HepG2 (cell line): ENCODE results near the gene RBM44. TPM values are rescaled to one million over a fixed set of nuclear protein-coding genes. Genes with fewer than 3 reads are reported as not detected.
A peak's percentile ranks its signal among the peaks of the same experiment; 100 is the strongest.

Experiments used
- HMG20A ChIP-seq: IDR thresholded peaks from 2 replicates; pipeline ENCODE4 v1.6.1; 2016; ENCODE audit warnings: borderline replicate concordance
- KDM5A ChIP-seq: fragments of 200-600 bp; sonication (generic); IDR thresholded peaks from 2 replicates; pipeline ENCODE4 v1.7.0; 2018; ENCODE audit warnings: antibody characterized with exemption, mild to moderate bottlenecking, low read length, borderline replicate concordance
- MBD4 ChIP-seq: IDR thresholded peaks from 2 replicates; pipeline ENCODE4 v1.6.1; 2012; ENCODE audit warnings: low read length, inconsistent platforms, borderline replicate concordance
- MIXL1 ChIP-seq: IDR thresholded peaks from 2 replicates; pipeline ENCODE4 v1.6.1; 2016
- MTA1 ChIP-seq: sonication (generic); formaldehyde crosslinking; IDR thresholded peaks from 2 replicates; pipeline ENCODE4 v1.4.0; 2020; ENCODE audit warnings: missing genetic modification reagents, mild to moderate bottlenecking, borderline replicate concordance
- MYC ChIP-seq: sonication (generic); formaldehyde crosslinking; IDR thresholded peaks from 2 replicates; pipeline ENCODE4 v1.9.0; 2021; ENCODE audit warnings: missing genetic modification reagents, borderline replicate concordance
- NR2C2 ChIP-seq: sonication (generic); formaldehyde crosslinking; IDR thresholded peaks from 2 replicates; pipeline ENCODE4 v1.4.0; 2020; ENCODE audit warnings: missing genetic modification reagents, mild to moderate bottlenecking, moderate library complexity, borderline replicate concordance
- PCBP2 ChIP-seq: fragments of 200-400 bp; formaldehyde crosslinking; optimal IDR thresholded peaks from 2 replicates; pipeline ENCODE3; 2018; ENCODE audit warnings: low read length, low read depth; ENCODE audit not compliant: poor library complexity, severe bottlenecking
- PHF20 ChIP-seq: sonication (generic); formaldehyde crosslinking; IDR thresholded peaks from 2 replicates; pipeline ENCODE4 v1.5.0; 2020; ENCODE audit warnings: mild to moderate bottlenecking, missing genetic modification reagents
- PHF21A ChIP-seq: sonication (generic); formaldehyde crosslinking; IDR thresholded peaks from 2 replicates; pipeline ENCODE4 v1.5.0; 2020; ENCODE audit warnings: mild to moderate bottlenecking, missing genetic modification reagents
- SIX4 ChIP-seq: sonication (generic); formaldehyde crosslinking; IDR thresholded peaks from 2 replicates; pipeline ENCODE4 v1.4.0; 2020; ENCODE audit warnings: missing genetic modification reagents
- ZBTB1 ChIP-seq: sonication (generic); formaldehyde crosslinking; IDR thresholded peaks from 2 replicates; pipeline ENCODE4 v1.4.0; 2020; ENCODE audit warnings: missing genetic modification reagents, borderline replicate concordance
- ZNF317 ChIP-seq: sonication (generic); formaldehyde crosslinking; IDR thresholded peaks from 2 replicates; pipeline ENCODE4 v1.5.0; 2020; ENCODE audit warnings: mild to moderate bottlenecking, missing genetic modification reagents
- ZNF451 ChIP-seq: sonication (generic); formaldehyde crosslinking; IDR thresholded peaks from 2 replicates; pipeline ENCODE4 v1.5.0; 2020; ENCODE audit warnings: mild to moderate bottlenecking, missing genetic modification reagents
- ZNF672 ChIP-seq: sonication (generic); formaldehyde crosslinking; IDR thresholded peaks from 2 replicates; pipeline ENCODE4 v1.8.1; 2022; ENCODE audit warnings: missing genetic modification reagents
- polyA plus RNA-seq, 8 experiments: library from polyadenylated mRNA; depleted of rRNA in 3 of 8; stranded (reverse) in 7 of 8; unstranded in 1 of 8; fragments of >200 nt; fragmentation: Illumina TruSeq in 4 of 8; extraction: Trizol in 4 of 8; gene quantifications; 2 replicates each; pipeline versions ENCODE4 v1.2.1 to v1.2.3, GENCODE V29; 2011 to 2016; ENCODE audit warnings: low read depth in 4 of 8, missing spikeins in 1 of 8, mixed read lengths in 1 of 8; ENCODE audit not compliant: insufficient read depth in 1 of 8
- total RNA-seq, 5 experiments: library from RNA; depleted of rRNA; stranded (reverse); fragments of >200 nt; fragmentation: Illumina TruSeq; extraction: Trizol; gene quantifications; 2 replicates each; pipeline ENCODE4 v1.2.3, GENCODE V29; 2016; ENCODE audit warnings: low read depth in 1 of 5
- TF ChIP-seq, protein P1 (sequence below): sonication (generic); formaldehyde crosslinking; IDR thresholded peaks from 2 replicates; pipeline ENCODE4 v1.5.1; 2020; ENCODE audit warnings: mild to moderate bottlenecking, missing genetic modification reagents, moderate library complexity
- TF ChIP-seq, protein P2 (sequence below): sonication (generic); formaldehyde crosslinking; IDR thresholded peaks from 2 replicates; pipeline ENCODE4 v1.8.1; 2023; ENCODE audit warnings: mild to moderate bottlenecking, missing genetic modification reagents, borderline replicate concordance
- TF ChIP-seq, protein P3 (sequence below): sonication (generic); formaldehyde crosslinking; IDR thresholded peaks from 2 replicates; pipeline ENCODE4 v1.4.0; 2020; ENCODE audit warnings: missing genetic modification reagents, borderline replicate concordance
- TF ChIP-seq, protein P4 (sequence below): sonication (generic); formaldehyde crosslinking; IDR thresholded peaks from 2 replicates; pipeline ENCODE4 v1.4.0; 2020; ENCODE audit warnings: low read depth, mild to moderate bottlenecking, missing genetic modification reagents
- TF ChIP-seq, protein P5 (sequence below): sonication (generic); formaldehyde crosslinking; IDR thresholded peaks from 2 replicates; pipeline ENCODE4 v1.4.0; 2020; ENCODE audit warnings: mild to moderate bottlenecking, missing genetic modification reagents
- TF ChIP-seq, protein P6 (sequence below): sonication (generic); formaldehyde crosslinking; IDR thresholded peaks from 2 replicates; pipeline ENCODE4 v1.4.0; 2020; ENCODE audit warnings: mild to moderate bottlenecking, missing genetic modification reagents

RBM44 gene
- total and polyA plus RNA-seq, 2 of the 13 experiments (the other 11 are each of a cell fraction or from before 2014, with no cell fraction given): 0.13 to 0.50 TPM

DNA sequence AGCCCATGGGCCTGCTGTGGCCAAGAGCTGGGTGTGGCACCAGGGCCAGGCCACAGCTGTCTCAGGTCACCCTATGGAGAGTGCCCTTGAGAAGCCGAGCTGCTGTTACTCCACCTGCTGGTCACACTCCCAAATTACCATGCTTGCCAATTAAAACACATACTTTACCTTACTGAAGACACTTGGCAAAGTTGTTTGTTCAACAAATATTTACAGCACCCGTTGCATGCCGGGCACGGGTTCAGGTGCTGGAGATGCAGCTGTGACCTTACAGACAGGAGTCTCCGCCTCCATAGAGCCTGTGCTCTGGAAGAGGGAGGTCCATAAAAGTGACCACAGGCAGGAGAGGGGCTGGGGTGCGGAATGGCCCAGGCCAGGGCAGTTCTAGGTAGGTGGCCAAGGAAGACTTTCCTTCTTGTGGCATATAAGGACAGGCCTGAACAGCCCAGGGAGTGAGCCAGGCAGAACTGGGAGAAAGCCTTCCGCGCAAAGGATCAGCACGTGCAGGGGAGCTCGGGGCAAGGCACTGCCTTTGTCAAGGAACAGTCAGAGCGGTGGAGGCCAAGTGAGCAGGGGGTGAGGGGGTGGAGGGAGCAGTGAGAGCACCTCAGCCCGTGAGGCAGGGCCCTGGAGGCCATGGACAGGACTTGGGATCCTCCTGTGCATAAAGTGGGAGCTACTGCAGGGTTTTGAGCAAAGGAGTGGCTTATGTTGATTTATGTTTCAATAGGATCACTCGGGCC lies 23.6 kb upstream of the RBM44 start (continued):
- TF ChIP-seq, protein P1, sequence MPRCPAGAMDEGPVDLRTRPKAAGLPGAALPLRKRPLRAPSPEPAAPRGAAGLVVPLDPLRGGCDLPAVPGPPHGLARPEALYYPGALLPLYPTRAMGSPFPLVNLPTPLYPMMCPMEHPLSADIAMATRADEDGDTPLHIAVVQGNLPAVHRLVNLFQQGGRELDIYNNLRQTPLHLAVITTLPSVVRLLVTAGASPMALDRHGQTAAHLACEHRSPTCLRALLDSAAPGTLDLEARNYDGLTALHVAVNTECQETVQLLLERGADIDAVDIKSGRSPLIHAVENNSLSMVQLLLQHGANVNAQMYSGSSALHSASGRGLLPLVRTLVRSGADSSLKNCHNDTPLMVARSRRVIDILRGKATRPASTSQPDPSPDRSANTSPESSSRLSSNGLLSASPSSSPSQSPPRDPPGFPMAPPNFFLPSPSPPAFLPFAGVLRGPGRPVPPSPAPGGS: peak; percentile 31; the same call in 1 of the 2 replicates
- TF ChIP-seq, protein P2, sequence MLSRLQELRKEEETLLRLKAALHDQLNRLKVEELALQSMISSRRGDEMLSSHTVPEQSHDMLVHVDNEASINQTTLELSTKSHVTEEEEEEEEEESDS (CRISPR knock-in tag): no peak
- TF ChIP-seq KDM5A: no peak
- no peak for TF ChIP-seq MBD4
- TF ChIP-seq, protein P3, sequence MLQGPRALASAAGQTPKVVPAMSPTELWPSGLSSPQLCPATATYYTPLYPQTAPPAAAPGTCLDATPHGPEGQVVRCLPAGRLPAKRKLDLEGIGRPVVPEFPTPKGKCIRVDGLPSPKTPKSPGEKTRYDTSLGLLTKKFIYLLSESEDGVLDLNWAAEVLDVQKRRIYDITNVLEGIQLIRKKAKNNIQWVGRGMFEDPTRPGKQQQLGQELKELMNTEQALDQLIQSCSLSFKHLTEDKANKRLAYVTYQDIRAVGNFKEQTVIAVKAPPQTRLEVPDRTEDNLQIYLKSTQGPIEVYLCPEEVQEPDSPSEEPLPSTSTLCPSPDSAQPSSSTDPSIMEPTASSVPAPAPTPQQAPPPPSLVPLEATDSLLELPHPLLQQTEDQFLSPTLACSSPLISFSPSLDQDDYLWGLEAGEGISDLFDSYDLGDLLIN (CRISPR knock-in tag): no peak
- TF ChIP-seq PHF21A (CRISPR knock-in tag): peak; percentile 29; the same call in 1 of the 2 replicates
- peak; percentile 78; the same call in 1 of the 2 replicates for TF ChIP-seq MTA1 (CRISPR knock-in tag)
- no peak for TF ChIP-seq PCBP2
- TF ChIP-seq PHF20 (CRISPR knock-in tag): no peak
- TF ChIP-seq, protein P4, sequence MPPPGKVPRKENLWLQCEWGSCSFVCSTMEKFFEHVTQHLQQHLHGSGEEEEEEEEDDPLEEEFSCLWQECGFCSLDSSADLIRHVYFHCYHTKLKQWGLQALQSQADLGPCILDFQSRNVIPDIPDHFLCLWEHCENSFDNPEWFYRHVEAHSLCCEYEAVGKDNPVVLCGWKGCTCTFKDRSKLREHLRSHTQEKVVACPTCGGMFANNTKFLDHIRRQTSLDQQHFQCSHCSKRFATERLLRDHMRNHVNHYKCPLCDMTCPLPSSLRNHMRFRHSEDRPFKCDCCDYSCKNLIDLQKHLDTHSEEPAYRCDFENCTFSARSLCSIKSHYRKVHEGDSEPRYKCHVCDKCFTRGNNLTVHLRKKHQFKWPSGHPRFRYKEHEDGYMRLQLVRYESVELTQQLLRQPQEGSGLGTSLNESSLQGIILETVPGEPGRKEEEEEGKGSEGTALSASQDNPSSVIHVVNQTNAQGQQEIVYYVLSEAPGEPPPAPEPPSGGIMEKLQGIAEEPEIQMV (CRISPR knock-in tag): no peak
- no peak for TF ChIP-seq ZBTB1 (CRISPR knock-in tag)
- peak; percentile 67; the same call in 1 of the 2 replicates for TF ChIP-seq ZNF451 (CRISPR knock-in tag)
- TF ChIP-seq ZNF317 (CRISPR knock-in tag): no peak
- TF ChIP-seq, protein P5, sequence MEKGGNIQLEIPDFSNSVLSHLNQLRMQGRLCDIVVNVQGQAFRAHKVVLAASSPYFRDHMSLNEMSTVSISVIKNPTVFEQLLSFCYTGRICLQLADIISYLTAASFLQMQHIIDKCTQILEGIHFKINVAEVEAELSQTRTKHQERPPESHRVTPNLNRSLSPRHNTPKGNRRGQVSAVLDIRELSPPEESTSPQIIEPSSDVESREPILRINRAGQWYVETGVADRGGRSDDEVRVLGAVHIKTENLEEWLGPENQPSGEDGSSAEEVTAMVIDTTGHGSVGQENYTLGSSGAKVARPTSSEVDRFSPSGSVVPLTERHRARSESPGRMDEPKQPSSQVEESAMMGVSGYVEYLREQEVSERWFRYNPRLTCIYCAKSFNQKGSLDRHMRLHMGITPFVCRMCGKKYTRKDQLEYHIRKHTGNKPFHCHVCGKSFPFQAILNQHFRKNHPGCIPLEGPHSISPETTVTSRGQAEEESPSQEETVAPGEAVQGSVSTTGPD (CRISPR knock-in tag): no peak
- no peak for TF ChIP-seq HMG20A (CRISPR knock-in tag)
- no peak for TF ChIP-seq ZNF672 (CRISPR knock-in tag)
- peak; percentile 48; the same call in 1 of the 2 replicates for TF ChIP-seq NR2C2 (CRISPR knock-in tag)
- peak; percentile 90; the same call in 1 of the 2 replicates for TF ChIP-seq MIXL1
- TF ChIP-seq, protein P6, sequence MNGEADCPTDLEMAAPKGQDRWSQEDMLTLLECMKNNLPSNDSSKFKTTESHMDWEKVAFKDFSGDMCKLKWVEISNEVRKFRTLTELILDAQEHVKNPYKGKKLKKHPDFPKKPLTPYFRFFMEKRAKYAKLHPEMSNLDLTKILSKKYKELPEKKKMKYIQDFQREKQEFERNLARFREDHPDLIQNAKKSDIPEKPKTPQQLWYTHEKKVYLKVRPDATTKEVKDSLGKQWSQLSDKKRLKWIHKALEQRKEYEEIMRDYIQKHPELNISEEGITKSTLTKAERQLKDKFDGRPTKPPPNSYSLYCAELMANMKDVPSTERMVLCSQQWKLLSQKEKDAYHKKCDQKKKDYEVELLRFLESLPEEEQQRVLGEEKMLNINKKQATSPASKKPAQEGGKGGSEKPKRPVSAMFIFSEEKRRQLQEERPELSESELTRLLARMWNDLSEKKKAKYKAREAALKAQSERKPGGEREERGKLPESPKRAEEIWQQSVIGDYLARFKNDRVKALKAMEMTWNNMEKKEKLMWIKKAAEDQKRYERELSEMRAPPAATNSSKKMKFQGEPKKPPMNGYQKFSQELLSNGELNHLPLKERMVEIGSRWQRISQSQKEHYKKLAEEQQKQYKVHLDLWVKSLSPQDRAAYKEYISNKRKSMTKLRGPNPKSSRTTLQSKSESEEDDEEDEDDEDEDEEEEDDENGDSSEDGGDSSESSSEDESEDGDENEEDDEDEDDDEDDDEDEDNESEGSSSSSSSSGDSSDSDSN (CRISPR knock-in tag): 0 out of 2 replicates have a peak, but pooled peaks have one; percentile 36
- no peak for TF ChIP-seq SIX4 (CRISPR knock-in tag)
- no peak; the same call in 1 of the 2 replicates for TF ChIP-seq MYC (CRISPR knock-in tag)
